ENCODE results near the gene AACS. TPM values are rescaled to one million over a fixed set of nuclear protein-coding genes. Genes with fewer than 3 reads are reported as not detected.

Gene AACS
- total RNA-seq, 4 donors from 2014 or later = 14.8 to 24.0 (median 20.1) TPM

DNA sequence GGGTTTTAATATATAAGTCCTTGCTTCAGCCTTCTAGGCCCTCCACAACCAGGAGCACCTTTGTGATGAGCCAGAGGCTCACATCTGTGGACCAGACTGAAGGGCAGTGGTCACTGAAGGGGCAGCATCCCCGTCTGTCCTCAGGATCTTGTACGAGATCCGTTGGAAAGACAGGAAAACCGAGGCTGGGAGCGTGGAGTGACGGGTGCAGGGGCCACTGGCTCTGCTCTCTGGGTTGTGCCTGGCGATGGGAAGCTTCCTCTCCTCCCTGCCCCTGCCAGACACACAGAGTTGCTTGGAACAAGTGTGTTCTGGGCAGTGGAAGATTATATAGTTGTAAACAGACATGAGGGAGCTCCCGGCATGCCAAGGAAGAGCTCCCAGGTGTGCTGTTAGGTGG, 48.0 kb downstream of the AACS start:
- WGBS, 2 donors = 89 to 93% methylated on average over 8 of the region's 8 CpGs
- intact Hi-C loops (cut with DNase I) = no loop called here
- no peak for DNase-seq
- no peak overlapping the region for H3K4me3 ChIP-seq (replicated peaks in 1 of 3)
- peaks cover 6 to 7% of the 10 kb centered on the region in 2 donors for H3K36me3 ChIP-seq
- TF ChIP-seq POLR2A (IDR thresholded peaks at IDR 0.05) (no peak), CTCF (IDR thresholded peaks at IDR 0.05) (no peak)
- H3K4me1 ChIP-seq = no peaks in the 10 kb centered on the region
- H3K27ac ChIP-seq = no peak overlapping the region
- no peaks in the 10 kb centered on the region for H3K9me3 ChIP-seq
- no peaks in the 10 kb centered on the region for H3K27me3 ChIP-seq

DNA sequence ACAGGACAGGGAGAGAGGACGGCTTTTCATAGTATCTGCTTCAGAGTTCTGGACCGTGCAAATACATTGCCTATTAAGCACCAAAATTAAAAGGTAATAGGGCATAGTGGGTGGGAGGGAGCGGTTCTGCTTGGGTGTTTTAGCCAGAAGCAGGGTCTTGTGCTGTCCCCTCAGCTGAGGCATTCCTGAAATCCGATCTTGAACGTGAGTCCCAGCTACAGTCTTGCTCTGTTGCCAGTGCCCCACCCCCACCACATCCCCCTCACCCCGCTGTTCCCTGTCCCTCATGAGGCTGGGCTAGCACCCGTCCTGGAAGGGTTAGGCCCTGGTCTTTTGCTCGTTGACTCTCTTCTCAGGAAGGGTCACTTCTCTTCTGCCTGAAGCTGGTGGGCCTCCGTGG, 48.6 kb downstream of the AACS start:
- H3K36me3 ChIP-seq = peaks cover 6 to 7% of the 10 kb centered on the region in 2 donors
- intact Hi-C loops (cut with DNase I) = no loop called here
- no peak for DNase-seq
- no peaks in the 10 kb centered on the region for H3K27me3 ChIP-seq
- H3K4me3 ChIP-seq (replicated peaks in 1 of 3) = no peak overlapping the region
- TF ChIP-seq CTCF (IDR thresholded peaks at IDR 0.05) (no peak), POLR2A (IDR thresholded peaks at IDR 0.05) (no peak)
- WGBS, 2 donors = 79 to 80% methylated on average over 9 of the region's 9 CpGs
- H3K4me1 ChIP-seq = no peaks in the 10 kb centered on the region
- no peaks in the 10 kb centered on the region for H3K9me3 ChIP-seq
- H3K27ac ChIP-seq = no peak overlapping the region

GRCh38 chr12:125114365-125115141, 49.3 kb downstream of the AACS start:
- H3K4me3 ChIP-seq (replicated peaks in 1 of 3) = no peak overlapping the region
- no peak for DNase-seq
- intact Hi-C loops (cut with DNase I) = no loop called here
- TF ChIP-seq CTCF (IDR thresholded peaks at IDR 0.05) (no peak), POLR2A (IDR thresholded peaks at IDR 0.05) (no peak)
- no peaks in the 10 kb centered on the region for H3K9me3 ChIP-seq
- peaks cover 7 to 8% of the 10 kb centered on the region in 2 donors for H3K36me3 ChIP-seq
- H3K27me3 ChIP-seq = no peaks in the 10 kb centered on the region
- H3K4me1 ChIP-seq = no peaks in the 10 kb centered on the region
- WGBS, 2 donors = 94 to 95% methylated on average over 12 to 16 of the region's 40 CpGs
- no peak overlapping the region for H3K27ac ChIP-seq

- Histone ChIP-seq H3K4me3 (replicated peaks in 1 of 3) (no peak overlapping the region), H3K4me1 (no peaks in the 10 kb centered on the region), H3K36me3 (peaks cover 0 to 13% of the 10 kb centered on the region in 2 donors), H3K27me3 (no peaks in the 10 kb centered on the region), H3K27ac (no peak overlapping the region), H3K9me3 (no peaks in the 10 kb centered on the region)
- TF ChIP-seq CTCF (IDR thresholded peaks at IDR 0.05) (no peak), POLR2A (IDR thresholded peaks at IDR 0.05) (no peak)
- intact Hi-C loops (cut with DNase I) = no loop called here
- DNase-seq = no peak
- 91 to 92% methylated on average over 12 of the region's 12 CpGs for WGBS, 2 donors
These were observed 55.3 kb downstream of the AACS start for GRCh38 chr12:125120566-125120965.

DNA sequence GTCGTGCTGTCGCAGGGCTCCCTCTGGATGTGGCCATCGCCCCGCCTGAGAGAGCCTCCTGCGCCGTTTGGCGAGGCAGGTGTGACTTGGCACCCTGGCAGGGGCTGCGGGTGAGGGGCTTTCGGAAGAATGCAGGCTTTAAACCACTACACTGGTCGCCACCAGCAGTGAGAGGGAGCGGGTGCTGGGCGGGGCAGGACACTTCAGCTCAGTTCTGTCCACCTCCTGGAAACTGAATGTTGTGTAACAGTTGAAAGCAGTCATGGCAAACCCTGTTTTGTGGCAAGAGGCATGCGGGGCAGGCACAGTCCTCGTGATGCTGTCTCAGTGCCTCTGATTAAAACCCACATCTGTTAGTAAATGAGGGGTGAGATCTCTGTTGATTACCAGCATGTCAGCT, 55.9 kb downstream of the AACS start:
- TF ChIP-seq CTCF (IDR thresholded peaks at IDR 0.05) (no peak), POLR2A (IDR thresholded peaks at IDR 0.05) (no peak)
- Histone ChIP-seq H3K27ac (no peak overlapping the region), H3K9me3 (no peaks in the 10 kb centered on the region), H3K4me3 (replicated peaks in 1 of 3) (no peak overlapping the region), H3K4me1 (no peaks in the 10 kb centered on the region), H3K27me3 (no peaks in the 10 kb centered on the region), H3K36me3 (peaks cover 0 to 13% of the 10 kb centered on the region in 2 donors)
- 94 to 96% methylated on average over 14 of the region's 14 CpGs for WGBS, 2 donors
- no peak for DNase-seq
- intact Hi-C loops (cut with DNase I) = no loop called here

Measured in thyroid gland (tissue), 4 donors.